DND-41 (cell line): ENCODE measurements around the gene GATAD2B.
"Not testable (repeated sequence)": the region's sequence is repeated elsewhere in the genome, so short reads cannot be mapped to it uniquely, and the experiment has no call there.

ENCODE experiments used
- ATAC-seq: fragments of 200-7000 bp; cut with Tn5 transposase; 3 replicates; pipeline ENCODE4 v1.9.1; 2021; ENCODE audit warnings: low read depth; ENCODE audit not compliant: insufficient read depth
- DNase-seq: peaks from one replicate; pipeline ENCODE4 v3.0.0-alpha.2; 2020
- H2AFZ ChIP-seq: 2 replicates; pipeline ENCODE4 v1.6.0; 2012; ENCODE audit warnings: low read depth, low read length
- H3K27ac ChIP-seq: 2 replicates; pipeline ENCODE4 v1.5.1; 2012; ENCODE audit warnings: low read length, inconsistent platforms
- H3K27me3 ChIP-seq: fragments of 200-600 bp; sonication (generic); 2 replicates; pipeline ENCODE4 v1.6.0; 2012; ENCODE audit warnings: low read length, mild to moderate bottlenecking, inconsistent platforms; ENCODE audit not compliant: insufficient read depth, poor library complexity
- H3K36me3 ChIP-seq: 2 replicates; pipeline ENCODE4 v1.5.1; 2012; ENCODE audit warnings: low read length, inconsistent platforms; ENCODE audit not compliant: insufficient read depth
- H3K4me1 ChIP-seq: 2 replicates; pipeline ENCODE4 v1.5.1; 2012; ENCODE audit warnings: mild to moderate bottlenecking, low read length; ENCODE audit not compliant: insufficient read depth
- H3K4me2 ChIP-seq: 2 replicates; pipeline ENCODE4 v1.6.0; 2012; ENCODE audit warnings: mild to moderate bottlenecking, moderate library complexity, low read length, inconsistent platforms; ENCODE audit not compliant: insufficient read depth
- H3K4me3 ChIP-seq, 2 experiments: fragments of 200-600 bp in 1 of 2; shearing (Covaris generic) in 1 of 2; 2 replicates each; pipeline ENCODE4 v1.5.1; 2012 to 2016; ENCODE audit warnings: inconsistent platforms in 2 of 2, low read length in 2 of 2, mild to moderate bottlenecking in 2 of 2, low read depth in 1 of 2, moderate library complexity in 1 of 2
- H3K79me2 ChIP-seq: 2 replicates; pipeline ENCODE4 v1.6.0; 2012; ENCODE audit warnings: low read length, inconsistent platforms; ENCODE audit not compliant: insufficient read depth
- H3K9ac ChIP-seq: 2 replicates; pipeline ENCODE4 v1.6.0; 2012; ENCODE audit warnings: low read depth, mild to moderate bottlenecking, inconsistent platforms, low read length, moderate library complexity
- H3K9me3 ChIP-seq: 2 replicates; pipeline ENCODE4 v1.5.1; 2012; ENCODE audit warnings: low read length, moderate library complexity, mild to moderate bottlenecking, inconsistent platforms; ENCODE audit not compliant: insufficient read depth, severe bottlenecking
- H4K20me1 ChIP-seq: 2 replicates; pipeline ENCODE4 v1.6.0; 2012; ENCODE audit warnings: low read length; ENCODE audit not compliant: insufficient read depth
- EZH2 ChIP-seq: IDR thresholded peaks from 3 replicates; pipeline ENCODE4 v1.6.1; 2012; ENCODE audit warnings: borderline replicate concordance, low read depth, mild to moderate bottlenecking, moderate library complexity, low read length, inconsistent platforms; ENCODE audit not compliant: severe bottlenecking
- TF ChIP-seq, protein P1 (sequence below): IDR thresholded peaks from 2 replicates; pipeline ENCODE4 v1.5.1; 2012; ENCODE audit warnings: borderline replicate concordance, low read length, moderate library complexity, mild to moderate bottlenecking; ENCODE audit not compliant: poor library complexity, severe bottlenecking; ENCODE audit errors: extremely low read depth

GATAD2B gene

DNA sequence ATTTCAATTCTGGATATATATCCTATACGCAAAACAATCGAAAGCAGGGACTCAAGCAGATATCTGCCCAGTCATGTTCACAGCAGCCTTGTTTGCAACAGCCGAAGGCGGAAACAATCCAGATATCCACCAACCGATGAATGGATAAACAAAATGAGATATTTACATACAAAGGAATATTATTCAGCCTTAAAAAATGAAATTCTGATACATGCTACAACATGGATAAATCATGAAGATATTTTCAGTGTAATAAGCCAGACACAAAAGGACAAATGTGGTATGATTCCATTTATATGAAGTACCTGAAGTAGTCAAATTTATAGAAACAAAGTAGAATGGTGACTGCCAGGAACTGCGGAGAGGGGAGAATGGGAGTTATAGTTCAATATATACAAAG, 15.6 kb downstream of the GATAD2B start:
- Histone ChIP-seq H2AFZ (no peak overlapping the region), H3K9me3 (no peaks in the 10 kb centered on the region), H3K79me2 (peaks cover 100% of the 10 kb centered on the region), H3K27me3 (no peaks in the 10 kb centered on the region), H3K36me3 (peaks cover 23% of the 10 kb centered on the region), H4K20me1 (peaks cover 71% of the 10 kb centered on the region), H3K4me1 (no peaks in the 10 kb centered on the region), H3K4me3 (no peak overlapping the region), H3K9ac (no peak overlapping the region), H3K27ac (no peak overlapping the region), H3K4me2 (no peak overlapping the region)
- TF ChIP-seq, protein P1, sequence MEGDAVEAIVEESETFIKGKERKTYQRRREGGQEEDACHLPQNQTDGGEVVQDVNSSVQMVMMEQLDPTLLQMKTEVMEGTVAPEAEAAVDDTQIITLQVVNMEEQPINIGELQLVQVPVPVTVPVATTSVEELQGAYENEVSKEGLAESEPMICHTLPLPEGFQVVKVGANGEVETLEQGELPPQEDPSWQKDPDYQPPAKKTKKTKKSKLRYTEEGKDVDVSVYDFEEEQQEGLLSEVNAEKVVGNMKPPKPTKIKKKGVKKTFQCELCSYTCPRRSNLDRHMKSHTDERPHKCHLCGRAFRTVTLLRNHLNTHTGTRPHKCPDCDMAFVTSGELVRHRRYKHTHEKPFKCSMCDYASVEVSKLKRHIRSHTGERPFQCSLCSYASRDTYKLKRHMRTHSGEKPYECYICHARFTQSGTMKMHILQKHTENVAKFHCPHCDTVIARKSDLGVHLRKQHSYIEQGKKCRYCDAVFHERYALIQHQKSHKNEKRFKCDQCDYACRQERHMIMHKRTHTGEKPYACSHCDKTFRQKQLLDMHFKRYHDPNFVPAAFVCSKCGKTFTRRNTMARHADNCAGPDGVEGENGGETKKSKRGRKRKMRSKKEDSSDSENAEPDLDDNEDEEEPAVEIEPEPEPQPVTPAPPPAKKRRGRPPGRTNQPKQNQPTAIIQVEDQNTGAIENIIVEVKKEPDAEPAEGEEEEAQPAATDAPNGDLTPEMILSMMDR: no peak
- TF ChIP-seq EZH2: no peak
- no peak for ATAC-seq
- DNase-seq: no peak

DNA sequence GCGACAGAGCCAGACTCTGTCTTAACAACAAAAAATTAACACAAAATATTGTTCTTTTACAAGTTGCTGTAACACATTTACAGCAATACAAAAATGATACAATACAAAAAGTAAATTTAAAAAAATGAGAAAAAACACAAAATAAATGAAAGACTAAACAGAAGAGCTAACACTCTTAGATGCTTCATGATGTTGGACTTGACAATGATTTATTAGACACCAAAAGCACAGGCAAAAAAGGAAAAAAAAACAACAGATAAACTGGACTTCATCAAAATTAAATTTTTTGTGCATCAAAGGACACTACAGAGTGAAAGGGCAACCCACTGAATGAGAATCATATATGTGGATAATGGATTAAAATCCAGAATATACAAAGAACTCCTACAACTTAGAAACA, 16.4 kb downstream of the GATAD2B start:
- H3K9ac ChIP-seq: no peak overlapping the region
- peaks cover 71% of the 10 kb centered on the region for H4K20me1 ChIP-seq
- ATAC-seq (no peak), DNase-seq (no peak)
- no peaks in the 10 kb centered on the region for H3K27me3 ChIP-seq
- H3K36me3 ChIP-seq: peaks cover 23% of the 10 kb centered on the region
- H2AFZ ChIP-seq: no peak overlapping the region
- TF ChIP-seq, protein P1: no peak
- TF ChIP-seq EZH2: no peak
- no peak overlapping the region for H3K4me3 ChIP-seq
- H3K4me2 ChIP-seq: no peak overlapping the region
- no peak overlapping the region for H3K27ac ChIP-seq
- H3K9me3 ChIP-seq: no peaks in the 10 kb centered on the region
- no peaks in the 10 kb centered on the region for H3K4me1 ChIP-seq
- H3K79me2 ChIP-seq: peaks cover 100% of the 10 kb centered on the region

DNA sequence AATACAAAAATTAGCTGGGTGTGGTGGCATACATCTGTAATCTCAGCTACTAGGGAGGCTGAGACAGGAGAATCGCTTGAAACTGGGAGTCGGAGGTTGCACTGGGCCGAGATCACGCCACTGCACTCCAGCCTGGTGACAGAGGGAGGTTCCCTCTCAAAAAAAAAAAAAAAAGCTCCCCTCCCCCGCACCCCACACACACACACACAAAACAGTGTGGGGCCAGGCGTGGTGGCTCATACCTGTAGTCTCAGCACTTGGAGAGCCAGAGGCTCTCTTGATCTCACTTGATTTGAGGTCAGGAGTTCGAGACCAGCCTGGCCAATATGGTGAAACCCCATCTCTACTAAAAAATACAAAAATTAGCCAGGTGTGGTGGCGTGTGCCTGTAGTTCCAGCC, 16.9 kb downstream of the GATAD2B start:
- H3K4me1 ChIP-seq, H3K9ac ChIP-seq, H3K9me3 ChIP-seq, H3K4me2 ChIP-seq, H3K27ac ChIP-seq, H2AFZ ChIP-seq, ATAC-seq, H3K27me3 ChIP-seq, DNase-seq, H3K4me3 ChIP-seq: not testable (repeated sequence)
- H3K79me2 ChIP-seq: peaks cover 100% of the 10 kb centered on the region
- peaks cover 66% of the 10 kb centered on the region for H4K20me1 ChIP-seq
- peaks cover 23% of the 10 kb centered on the region for H3K36me3 ChIP-seq

DNA sequence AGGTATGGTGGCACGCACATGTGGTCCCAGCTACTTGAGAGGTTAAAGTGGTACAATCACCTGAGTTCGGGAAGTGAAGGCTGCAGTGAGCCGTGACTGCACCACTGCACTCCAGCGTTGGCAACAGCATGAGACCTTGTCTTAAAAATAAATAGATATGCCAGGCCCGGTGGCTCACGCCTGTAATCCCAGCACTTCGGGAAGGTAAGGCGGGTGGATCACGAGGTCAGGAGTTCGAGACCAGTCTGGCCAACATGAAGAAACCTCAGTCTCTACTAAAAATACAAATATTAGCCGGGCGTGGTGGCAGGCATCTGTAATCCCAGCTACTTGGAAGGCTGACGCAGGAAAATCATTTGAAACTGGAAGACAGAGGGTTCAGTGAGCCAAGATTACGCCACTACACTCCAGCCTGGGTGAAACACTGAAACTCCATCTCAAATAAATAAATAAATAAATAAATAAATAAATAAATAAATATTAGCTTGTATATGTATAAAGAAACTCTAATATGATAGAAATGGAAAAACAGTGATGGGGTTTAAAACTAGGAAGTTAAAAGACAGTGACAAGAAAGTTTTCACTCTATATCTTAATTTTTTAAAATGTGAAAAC, 18.8 kb downstream of the GATAD2B start:
- peaks cover 100% of the 10 kb centered on the region for H3K79me2 ChIP-seq
- no peaks in the 10 kb centered on the region for H3K27me3 ChIP-seq
- ATAC-seq (no peak), DNase-seq (no peak)
- no peak overlapping the region for H2AFZ ChIP-seq
- no peak overlapping the region for H3K9ac ChIP-seq
- no peak overlapping the region for H3K4me2 ChIP-seq
- no peaks in the 10 kb centered on the region for H3K9me3 ChIP-seq
- peaks cover 67% of the 10 kb centered on the region for H4K20me1 ChIP-seq
- H3K36me3 ChIP-seq: peaks cover 31% of the 10 kb centered on the region
- no peak overlapping the region for H3K4me3 ChIP-seq
- no peaks in the 10 kb centered on the region for H3K4me1 ChIP-seq
- no peak for TF ChIP-seq EZH2
- TF ChIP-seq, protein P1: no peak
- H3K27ac ChIP-seq: no peak overlapping the region
